Measurements from ENCODE around the gene IL15. TPM values are rescaled to one million over a fixed set of nuclear protein-coding genes. Genes with fewer than 3 reads are reported as not detected.

Gene IL15
- total and polyA plus RNA-seq, 4 donors = 4.7 to 12.5 (median 8.1) TPM

DNA sequence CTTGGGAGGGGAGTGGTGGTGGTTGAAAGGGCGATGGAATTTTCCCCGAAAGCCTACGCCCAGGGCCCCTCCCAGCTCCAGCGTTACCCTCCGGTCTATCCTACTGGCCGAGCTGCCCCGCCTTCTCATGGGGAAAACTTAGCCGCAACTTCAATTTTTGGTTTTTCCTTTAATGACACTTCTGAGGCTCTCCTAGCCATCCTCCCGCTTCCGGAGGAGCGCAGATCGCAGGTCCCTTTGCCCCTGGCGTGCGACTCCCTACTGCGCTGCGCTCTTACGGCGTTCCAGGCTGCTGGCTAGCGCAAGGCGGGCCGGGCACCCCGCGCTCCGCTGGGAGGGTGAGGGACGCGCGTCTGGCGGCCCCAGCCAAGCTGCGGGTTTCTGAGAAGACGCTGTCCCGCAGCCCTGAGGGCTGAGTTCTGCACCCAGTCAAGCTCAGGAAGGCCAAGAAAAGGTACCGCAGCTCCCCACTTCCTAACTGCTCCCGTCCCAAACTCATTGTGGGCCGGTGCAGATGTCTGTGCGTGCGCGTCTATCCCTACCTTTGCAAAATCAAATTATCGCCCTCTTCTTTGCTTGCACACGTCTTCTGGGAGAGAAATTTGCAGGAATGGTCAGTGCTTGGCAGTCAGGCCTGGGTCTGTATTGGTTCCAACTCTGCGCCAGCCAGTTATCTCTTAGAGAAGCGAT lies 533 bp downstream of the IL15 start:
- DNase-seq (peak; percentile 49 to 60 (median 51)), ATAC-seq (ENCODE audit: insufficient read depth, low FRiP score) (peak; percentile 82)
- H3K4me3 ChIP-seq = peak overlapping the region; percentile 82
- H3K36me3 ChIP-seq (ENCODE audit: control insufficient read depth in 4 of 4, insufficient read depth in 4 of 4, low read length in 4 of 4) = no peaks in the 10 kb centered on the region
- peak overlapping the region in 1 of 2 donors; percentile 3 for H3K9ac ChIP-seq (ENCODE audit: insufficient read depth in 1 of 2, low read length in 2 of 2)
- no peaks in the 10 kb centered on the region for H3K9me3 ChIP-seq (ENCODE audit: control insufficient read depth in 4 of 4, insufficient read depth in 3 of 4, low read length in 3 of 4)
- TF ChIP-seq, protein P1, sequence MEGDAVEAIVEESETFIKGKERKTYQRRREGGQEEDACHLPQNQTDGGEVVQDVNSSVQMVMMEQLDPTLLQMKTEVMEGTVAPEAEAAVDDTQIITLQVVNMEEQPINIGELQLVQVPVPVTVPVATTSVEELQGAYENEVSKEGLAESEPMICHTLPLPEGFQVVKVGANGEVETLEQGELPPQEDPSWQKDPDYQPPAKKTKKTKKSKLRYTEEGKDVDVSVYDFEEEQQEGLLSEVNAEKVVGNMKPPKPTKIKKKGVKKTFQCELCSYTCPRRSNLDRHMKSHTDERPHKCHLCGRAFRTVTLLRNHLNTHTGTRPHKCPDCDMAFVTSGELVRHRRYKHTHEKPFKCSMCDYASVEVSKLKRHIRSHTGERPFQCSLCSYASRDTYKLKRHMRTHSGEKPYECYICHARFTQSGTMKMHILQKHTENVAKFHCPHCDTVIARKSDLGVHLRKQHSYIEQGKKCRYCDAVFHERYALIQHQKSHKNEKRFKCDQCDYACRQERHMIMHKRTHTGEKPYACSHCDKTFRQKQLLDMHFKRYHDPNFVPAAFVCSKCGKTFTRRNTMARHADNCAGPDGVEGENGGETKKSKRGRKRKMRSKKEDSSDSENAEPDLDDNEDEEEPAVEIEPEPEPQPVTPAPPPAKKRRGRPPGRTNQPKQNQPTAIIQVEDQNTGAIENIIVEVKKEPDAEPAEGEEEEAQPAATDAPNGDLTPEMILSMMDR (IDR thresholded peaks at IDR 0.05; ENCODE audit: control extremely low read depth, extremely low read depth) = no peak
- peaks cover 0 to 38% (median 25%) of the 10 kb centered on the region in 3 donors for H3K27me3 ChIP-seq (ENCODE audit: control insufficient read depth in 3 of 3, insufficient read depth in 3 of 3, low read length in 2 of 3)
- 3 to 4% methylated on average over 41 of the region's 41 CpGs for WGBS, 2 donors
- peak overlapping the region; percentile 71 to 89 for H3K27ac ChIP-seq (ENCODE audit: low read depth in 1 of 2, low read length in 1 of 2)
- H3K4me1 ChIP-seq (ENCODE audit: control insufficient read depth in 5 of 5, insufficient read depth in 5 of 5, low read length in 5 of 5) = peaks cover 0 to 8% (median 0%) of the 10 kb centered on the region in 5 donors

GRCh38 chr4:141637565-141637964 lies 1.2 kb downstream of the IL15 start:
- no peak overlapping the region for H3K4me3 ChIP-seq
- DNase-seq = no peak
- TF ChIP-seq, protein P1 (IDR thresholded peaks at IDR 0.05; ENCODE audit: control extremely low read depth, extremely low read depth) = no peak
- H3K9ac ChIP-seq (ENCODE audit: insufficient read depth in 1 of 2, low read length in 2 of 2) = no peak overlapping the region
- H3K9me3 ChIP-seq (ENCODE audit: control insufficient read depth in 4 of 4, insufficient read depth in 3 of 4, low read length in 3 of 4) = peaks cover 0 to 2% (median 0%) of the 10 kb centered on the region in 4 donors
- 69 to 83% methylated on average over 2 of the region's 2 CpGs for WGBS, 2 donors
- peaks cover 0 to 8% (median 0%) of the 10 kb centered on the region in 5 donors for H3K4me1 ChIP-seq (ENCODE audit: control insufficient read depth in 5 of 5, insufficient read depth in 5 of 5, low read length in 5 of 5)
- ATAC-seq (ENCODE audit: insufficient read depth, low FRiP score) = no peak
- H3K27ac ChIP-seq (ENCODE audit: low read depth in 1 of 2, low read length in 1 of 2) = no peak overlapping the region
- H3K27me3 ChIP-seq (ENCODE audit: control insufficient read depth in 3 of 3, insufficient read depth in 3 of 3, low read length in 2 of 3) = peaks cover 0 to 38% (median 25%) of the 10 kb centered on the region in 3 donors
- no peaks in the 10 kb centered on the region for H3K36me3 ChIP-seq (ENCODE audit: control insufficient read depth in 4 of 4, insufficient read depth in 4 of 4, low read length in 4 of 4)

GRCh38 chr4:141638230-141638629 lies 1.8 kb downstream of the IL15 start:
- Histone ChIP-seq H3K4me1 (ENCODE audit: control insufficient read depth in 5 of 5, insufficient read depth in 5 of 5, low read length in 5 of 5) (peaks cover 0 to 8% (median 0%) of the 10 kb centered on the region in 5 donors), H3K4me3 (no peak overlapping the region), H3K36me3 (ENCODE audit: control insufficient read depth in 4 of 4, insufficient read depth in 4 of 4, low read length in 4 of 4) (no peaks in the 10 kb centered on the region), H3K27ac (ENCODE audit: low read depth in 1 of 2, low read length in 1 of 2) (no peak overlapping the region), H3K9ac (ENCODE audit: insufficient read depth in 1 of 2, low read length in 2 of 2) (no peak overlapping the region), H3K9me3 (ENCODE audit: control insufficient read depth in 4 of 4, insufficient read depth in 3 of 4, low read length in 3 of 4) (peaks cover 0 to 2% (median 0%) of the 10 kb centered on the region in 4 donors), H3K27me3 (ENCODE audit: control insufficient read depth in 3 of 3, insufficient read depth in 3 of 3, low read length in 2 of 3) (peaks cover 0 to 38% (median 25%) of the 10 kb centered on the region in 3 donors)
- ATAC-seq (ENCODE audit: insufficient read depth, low FRiP score) (no peak), DNase-seq (no peak)
- TF ChIP-seq, protein P1 (IDR thresholded peaks at IDR 0.05; ENCODE audit: control extremely low read depth, extremely low read depth) = no peak
- WGBS, 2 donors = 82 to 89% methylated on average over 2 of the region's 2 CpGs

Data from lung (tissue), 12 donors.